SK-N-SH treated with all-trans-retinoic acid at 6 μM for 48 hours (cell line): Measurements from ENCODE around the gene UBLCP1.

ENCODE experiments used
- ATAC-seq: fragments of 200-7000 bp; cut with Tn5 transposase; 3 replicates; pipeline ENCODE4 v1.9.1; 2020; ENCODE audit warnings: mild to moderate bottlenecking, moderate library complexity
- BACH2 ChIP-seq: fragments of 250-450 bp; sonication (Bioruptor Pico); IDR thresholded peaks from 2 replicates; pipeline ENCODE4 v1.9.0; 2021; ENCODE audit warnings: mild to moderate bottlenecking, borderline replicate concordance
- CSDC2 ChIP-seq: fragments of 250-450 bp; sonication (Bioruptor Pico); IDR thresholded peaks from 2 replicates; pipeline ENCODE4 v1.5.0; 2020; ENCODE audit warnings: mild to moderate bottlenecking, moderate library complexity
- ESRRG ChIP-seq: fragments of 250-450 bp; sonication (Bioruptor Pico); IDR thresholded peaks from 2 replicates; pipeline ENCODE4 v1.6.1; 2021; ENCODE audit warnings: mild to moderate bottlenecking
- GLIS3 ChIP-seq: fragments of 250-450 bp; sonication (Bioruptor Pico); IDR thresholded peaks from 2 replicates; pipeline ENCODE4 v1.5.0; 2020; ENCODE audit warnings: mild to moderate bottlenecking, moderate library complexity
- ISL1 ChIP-seq: fragments of 250-450 bp; sonication (Bioruptor Pico); IDR thresholded peaks from 2 replicates; pipeline ENCODE4 v2.1.2; 2022; ENCODE audit warnings: mild to moderate bottlenecking, moderate library complexity
- OSR1 ChIP-seq: fragments of 250-450 bp; sonication (Bioruptor Pico); IDR thresholded peaks from 2 replicates; pipeline ENCODE4 v1.8.0; 2022; ENCODE audit warnings: moderate library complexity, mild to moderate bottlenecking, inconsistent platforms
- PPARA ChIP-seq: fragments of 250-450 bp; sonication (Bioruptor Pico); IDR thresholded peaks from 2 replicates; pipeline ENCODE4 v1.5.0; 2020; ENCODE audit warnings: mild to moderate bottlenecking, borderline replicate concordance
- RARB ChIP-seq: fragments of 250-450 bp; sonication (Bioruptor Pico); IDR thresholded peaks from 2 replicates; pipeline ENCODE4 v1.8.0; 2021; ENCODE audit warnings: mild to moderate bottlenecking, moderate library complexity
- SNAI2 ChIP-seq: fragments of 250-450 bp; sonication (Bioruptor Pico); IDR thresholded peaks from 2 replicates; pipeline ENCODE4 v1.5.0; 2020; ENCODE audit warnings: mild to moderate bottlenecking, moderate library complexity
- TCF4 ChIP-seq: fragments of 250-450 bp; sonication (Bioruptor Pico); IDR thresholded peaks from 2 replicates; pipeline ENCODE4 v1.8.0; 2021; ENCODE audit warnings: mild to moderate bottlenecking, moderate library complexity, borderline replicate concordance
- TOX ChIP-seq: fragments of 250-450 bp; sonication (Bioruptor Pico); IDR thresholded peaks from 2 replicates; pipeline ENCODE4 v1.8.0; 2021; ENCODE audit warnings: mild to moderate bottlenecking, moderate library complexity, borderline replicate concordance
- ZC3H10 ChIP-seq: fragments of 250-450 bp; sonication (Bioruptor Pico); IDR thresholded peaks from 2 replicates; pipeline ENCODE4 v1.5.1; 2021; ENCODE audit warnings: mild to moderate bottlenecking, moderate library complexity
- ZFP3 ChIP-seq: fragments of 250-450 bp; sonication (Bioruptor Pico); IDR thresholded peaks from 2 replicates; pipeline ENCODE4 v1.5.0; 2020; ENCODE audit warnings: mild to moderate bottlenecking, moderate library complexity
- ZFP30 ChIP-seq: fragments of 450-650 bp; formaldehyde crosslinking; IDR thresholded peaks from 2 replicates; pipeline ENCODE4 v1.5.0; 2022; ENCODE audit warnings: mild to moderate bottlenecking, moderate library complexity
- ZNF565 ChIP-seq: fragments of 450-650 bp; formaldehyde crosslinking; conservative IDR thresholded peaks from 2 replicates; pipeline ENCODE4 v1.5.0; 2020; ENCODE audit warnings: low read depth, mild to moderate bottlenecking, moderate library complexity
- ZNF8 ChIP-seq: fragments of 450-650 bp; formaldehyde crosslinking; IDR thresholded peaks from 2 replicates; pipeline ENCODE4 v1.5.0; 2020; ENCODE audit warnings: mild to moderate bottlenecking, moderate library complexity
- TF ChIP-seq, protein P1 (sequence below): fragments of 250-450 bp; sonication (Bioruptor Pico); IDR thresholded peaks from 2 replicates; pipeline ENCODE4 v1.5.1; 2020; ENCODE audit warnings: low read depth, mild to moderate bottlenecking, moderate library complexity
- TF ChIP-seq, protein P2 (sequence below): fragments of 250-450 bp; sonication (Bioruptor Pico); IDR thresholded peaks from 2 replicates; pipeline ENCODE4 v1.5.1; 2021; ENCODE audit warnings: mild to moderate bottlenecking, moderate library complexity
- TF ChIP-seq, protein P3 (sequence below): fragments of 250-450 bp; sonication (Bioruptor Pico); IDR thresholded peaks from 2 replicates; pipeline ENCODE4 v1.5.0; 2020; ENCODE audit warnings: mild to moderate bottlenecking, moderate library complexity
- TF ChIP-seq, protein P4 (sequence below): fragments of 250-450 bp; sonication (Bioruptor Pico); IDR thresholded peaks from 2 replicates; pipeline ENCODE4 v1.8.0; 2020; ENCODE audit warnings: mild to moderate bottlenecking, moderate library complexity, borderline replicate concordance

UBLCP1 gene

DNA sequence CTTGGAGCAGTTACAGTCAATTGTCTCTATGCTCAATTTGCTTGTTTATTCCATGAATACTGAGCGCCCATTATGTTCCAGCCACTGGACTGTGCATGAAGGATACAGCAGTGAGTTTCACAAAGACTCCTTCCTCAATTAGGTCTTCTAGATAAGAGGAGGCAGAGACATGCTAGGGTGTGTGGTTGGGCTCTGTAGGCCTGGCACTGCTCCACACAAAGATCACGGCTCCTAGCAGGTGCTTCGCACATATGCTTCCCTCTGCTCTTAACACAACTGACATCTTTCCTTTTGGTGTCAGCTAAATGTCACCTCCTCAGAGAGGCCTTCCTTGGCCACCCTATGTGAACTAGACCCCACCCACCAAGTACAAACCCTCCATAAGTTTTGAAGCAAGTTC is 56.3 kb downstream of the UBLCP1 start:
- no peak for ATAC-seq
- TF ChIP-seq ZC3H10 (CRISPR knock-in tag): no peak
- no peak for TF ChIP-seq BACH2 (CRISPR knock-in tag)
- TF ChIP-seq, protein P1, sequence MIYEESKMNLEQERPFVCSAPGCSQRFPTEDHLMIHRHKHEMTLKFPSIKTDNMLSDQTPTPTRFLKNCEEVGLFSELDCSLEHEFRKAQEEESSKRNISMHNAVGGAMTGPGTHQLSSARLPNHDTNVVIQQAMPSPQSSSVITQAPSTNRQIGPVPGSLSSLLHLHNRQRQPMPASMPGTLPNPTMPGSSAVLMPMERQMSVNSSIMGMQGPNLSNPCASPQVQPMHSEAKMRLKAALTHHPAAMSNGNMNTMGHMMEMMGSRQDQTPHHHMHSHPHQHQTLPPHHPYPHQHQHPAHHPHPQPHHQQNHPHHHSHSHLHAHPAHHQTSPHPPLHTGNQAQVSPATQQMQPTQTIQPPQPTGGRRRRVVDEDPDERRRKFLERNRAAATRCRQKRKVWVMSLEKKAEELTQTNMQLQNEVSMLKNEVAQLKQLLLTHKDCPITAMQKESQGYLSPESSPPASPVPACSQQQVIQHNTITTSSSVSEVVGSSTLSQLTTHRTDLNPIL: no peak
- no peak for TF ChIP-seq ZNF8 (CRISPR knock-in tag)
- TF ChIP-seq SNAI2 (CRISPR knock-in tag): no peak
- TF ChIP-seq ESRRG (CRISPR knock-in tag): no peak

DNA sequence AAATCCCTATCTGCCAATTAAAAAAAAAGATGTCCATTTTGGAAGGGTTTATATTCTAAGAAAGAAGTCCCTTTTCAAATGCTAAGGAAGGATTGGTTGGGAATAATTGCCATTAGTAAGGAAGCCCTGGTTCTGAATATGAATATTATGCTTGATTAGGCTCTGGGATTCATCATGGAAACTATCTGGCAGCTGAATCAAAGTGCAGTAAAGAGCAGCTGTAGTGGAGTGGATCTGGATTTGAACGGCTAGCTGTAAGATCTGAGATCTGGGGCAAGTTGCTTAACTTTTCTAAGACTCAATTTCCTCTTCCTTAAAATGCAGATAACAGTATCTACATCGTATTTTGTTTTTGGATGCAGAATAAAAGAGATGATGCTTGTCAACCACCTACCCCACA is 56.7 kb downstream of the UBLCP1 start:
- no peak for ATAC-seq
- TF ChIP-seq TOX: no peak
- TF ChIP-seq ZFP30 (CRISPR knock-in tag): no peak
- TF ChIP-seq, protein P2, sequence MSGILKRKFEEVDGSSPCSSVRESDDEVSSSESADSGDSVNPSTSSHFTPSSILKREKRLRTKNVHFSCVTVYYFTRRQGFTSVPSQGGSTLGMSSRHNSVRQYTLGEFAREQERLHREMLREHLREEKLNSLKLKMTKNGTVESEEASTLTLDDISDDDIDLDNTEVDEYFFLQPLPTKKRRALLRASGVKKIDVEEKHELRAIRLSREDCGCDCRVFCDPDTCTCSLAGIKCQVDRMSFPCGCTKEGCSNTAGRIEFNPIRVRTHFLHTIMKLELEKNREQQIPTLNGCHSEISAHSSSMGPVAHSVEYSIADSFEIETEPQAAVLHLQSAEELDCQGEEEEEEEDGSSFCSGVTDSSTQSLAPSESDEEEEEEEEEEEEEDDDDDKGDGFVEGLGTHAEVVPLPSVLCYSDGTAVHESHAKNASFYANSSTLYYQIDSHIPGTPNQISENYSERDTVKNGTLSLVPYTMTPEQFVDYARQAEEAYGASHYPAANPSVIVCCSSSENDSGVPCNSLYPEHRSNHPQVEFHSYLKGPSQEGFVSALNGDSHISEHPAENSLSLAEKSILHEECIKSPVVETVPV (CRISPR knock-in tag): no peak
- 0 out of 2 replicates have a peak, but pooled peaks have one; percentile 19 for TF ChIP-seq ISL1 (CRISPR knock-in tag)
- TF ChIP-seq RARB (CRISPR knock-in tag): no peak
- TF ChIP-seq CSDC2: no peak
- TF ChIP-seq, protein P3, sequence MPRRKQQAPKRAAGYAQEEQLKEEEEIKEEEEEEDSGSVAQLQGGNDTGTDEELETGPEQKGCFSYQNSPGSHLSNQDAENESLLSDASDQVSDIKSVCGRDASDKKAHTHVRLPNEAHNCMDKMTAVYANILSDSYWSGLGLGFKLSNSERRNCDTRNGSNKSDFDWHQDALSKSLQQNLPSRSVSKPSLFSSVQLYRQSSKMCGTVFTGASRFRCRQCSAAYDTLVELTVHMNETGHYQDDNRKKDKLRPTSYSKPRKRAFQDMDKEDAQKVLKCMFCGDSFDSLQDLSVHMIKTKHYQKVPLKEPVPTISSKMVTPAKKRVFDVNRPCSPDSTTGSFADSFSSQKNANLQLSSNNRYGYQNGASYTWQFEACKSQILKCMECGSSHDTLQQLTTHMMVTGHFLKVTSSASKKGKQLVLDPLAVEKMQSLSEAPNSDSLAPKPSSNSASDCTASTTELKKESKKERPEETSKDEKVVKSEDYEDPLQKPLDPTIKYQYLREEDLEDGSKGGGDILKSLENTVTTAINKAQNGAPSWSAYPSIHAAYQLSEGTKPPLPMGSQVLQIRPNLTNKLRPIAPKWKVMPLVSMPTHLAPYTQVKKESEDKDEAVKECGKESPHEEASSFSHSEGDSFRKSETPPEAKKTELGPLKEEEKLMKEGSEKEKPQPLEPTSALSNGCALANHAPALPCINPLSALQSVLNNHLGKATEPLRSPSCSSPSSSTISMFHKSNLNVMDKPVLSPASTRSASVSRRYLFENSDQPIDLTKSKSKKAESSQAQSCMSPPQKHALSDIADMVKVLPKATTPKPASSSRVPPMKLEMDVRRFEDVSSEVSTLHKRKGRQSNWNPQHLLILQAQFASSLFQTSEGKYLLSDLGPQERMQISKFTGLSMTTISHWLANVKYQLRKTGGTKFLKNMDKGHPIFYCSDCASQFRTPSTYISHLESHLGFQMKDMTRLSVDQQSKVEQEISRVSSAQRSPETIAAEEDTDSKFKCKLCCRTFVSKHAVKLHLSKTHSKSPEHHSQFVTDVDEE (CRISPR knock-in tag): no peak
- TF ChIP-seq ZC3H10 (CRISPR knock-in tag): no peak
- peak; percentile 76; the same call in 1 of the 2 replicates for TF ChIP-seq TCF4
- no peak for TF ChIP-seq ZNF565 (CRISPR knock-in tag)
- no peak for TF ChIP-seq ZNF8 (CRISPR knock-in tag)

DNA sequence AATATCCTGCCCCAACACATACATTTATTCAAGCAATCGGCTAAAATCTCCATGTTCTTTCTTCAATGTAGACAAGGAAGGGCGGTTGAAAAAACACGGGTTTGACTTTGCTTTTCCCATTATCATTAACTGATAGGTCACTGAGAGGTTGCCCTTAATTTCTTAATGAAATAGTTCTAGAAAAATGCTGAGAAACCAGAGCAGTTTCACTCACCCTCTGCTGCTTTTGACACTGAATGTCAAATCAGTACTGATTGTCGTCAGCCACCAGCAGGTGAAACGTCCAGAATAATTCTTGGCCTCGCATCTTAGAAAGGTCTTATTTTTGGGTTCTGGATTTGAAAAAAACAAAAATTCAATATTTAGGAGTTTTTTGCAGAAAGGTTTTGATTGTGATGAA is 59.1 kb downstream of the UBLCP1 start:
- TF ChIP-seq ZFP3 (CRISPR knock-in tag) (no peak), BACH2 (CRISPR knock-in tag) (no peak), ZC3H10 (CRISPR knock-in tag) (no peak), ZNF8 (CRISPR knock-in tag) (no peak), ZFP30 (CRISPR knock-in tag) (no peak), ISL1 (CRISPR knock-in tag) (no peak), RARB (CRISPR knock-in tag) (no peak), OSR1 (CRISPR knock-in tag) (no peak), TOX (no peak), TCF4 (no peak), ESRRG (CRISPR knock-in tag) (no peak), GLIS3 (CRISPR knock-in tag) (no peak), PPARA (no peak)
- TF ChIP-seq, protein P2 (CRISPR knock-in tag): no peak
- TF ChIP-seq, protein P4, sequence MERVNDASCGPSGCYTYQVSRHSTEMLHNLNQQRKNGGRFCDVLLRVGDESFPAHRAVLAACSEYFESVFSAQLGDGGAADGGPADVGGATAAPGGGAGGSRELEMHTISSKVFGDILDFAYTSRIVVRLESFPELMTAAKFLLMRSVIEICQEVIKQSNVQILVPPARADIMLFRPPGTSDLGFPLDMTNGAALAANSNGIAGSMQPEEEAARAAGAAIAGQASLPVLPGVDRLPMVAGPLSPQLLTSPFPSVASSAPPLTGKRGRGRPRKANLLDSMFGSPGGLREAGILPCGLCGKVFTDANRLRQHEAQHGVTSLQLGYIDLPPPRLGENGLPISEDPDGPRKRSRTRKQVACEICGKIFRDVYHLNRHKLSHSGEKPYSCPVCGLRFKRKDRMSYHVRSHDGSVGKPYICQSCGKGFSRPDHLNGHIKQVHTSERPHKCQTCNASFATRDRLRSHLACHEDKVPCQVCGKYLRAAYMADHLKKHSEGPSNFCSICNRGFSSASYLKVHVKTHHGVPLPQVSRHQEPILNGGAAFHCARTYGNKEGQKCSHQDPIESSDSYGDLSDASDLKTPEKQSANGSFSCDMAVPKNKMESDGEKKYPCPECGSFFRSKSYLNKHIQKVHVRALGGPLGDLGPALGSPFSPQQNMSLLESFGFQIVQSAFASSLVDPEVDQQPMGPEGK (CRISPR knock-in tag): no peak
- TF ChIP-seq, protein P1: no peak
- no peak for ATAC-seq
